Progenitor cell of endocrine pancreas (in vitro differentiated cells): ENCODE measurements around the gene RBM47. TPM values are rescaled to one million over a fixed set of nuclear protein-coding genes. Genes with fewer than 3 reads are reported as not detected.

ENCODE experiments used
- DNase-seq: peaks from one replicate; pipeline ENCODE4 v3.0.0; 2021; ENCODE audit warnings: low spot score; ENCODE audit not compliant: unreplicated experiment
- H3K27ac Mint-ChIP-seq: 2 replicates; pipeline ENCODE4 v1.8.0; 2021; ENCODE audit warnings: mild to moderate bottlenecking, moderate library complexity, mixed read lengths
- H3K27me3 Mint-ChIP-seq: 2 replicates; pipeline ENCODE4 v1.8.0; 2021; ENCODE audit warnings: mixed read lengths
- H3K36me3 Mint-ChIP-seq: 2 replicates; pipeline ENCODE4 v1.8.0; 2022; ENCODE audit warnings: mixed read lengths; ENCODE audit not compliant: insufficient read depth
- H3K4me1 Mint-ChIP-seq: 2 replicates; pipeline ENCODE4 v1.8.0; 2021; ENCODE audit warnings: low read depth, mixed read lengths
- H3K4me3 Mint-ChIP-seq: 2 replicates; pipeline ENCODE4 v1.8.0; 2021; ENCODE audit warnings: low read depth, mild to moderate bottlenecking, moderate library complexity, mixed read lengths
- H3K9me3 Mint-ChIP-seq: 2 replicates; pipeline ENCODE4 v1.8.0; 2021; ENCODE audit warnings: low read depth, mixed read lengths
- CTCF ChIP-seq: fragments of 200-600 bp; sonication (generic); IDR thresholded peaks from one replicate; pipeline ENCODE4 v1.5.0; 2021; ENCODE audit warnings: antibody characterized with exemption, mild to moderate bottlenecking; ENCODE audit not compliant: unreplicated experiment
- total RNA-seq: library from RNA; stranded (reverse); gene quantifications from 2 replicates; pipeline ENCODE4 v1.2.1, GENCODE V29; 2021

The RBM47 gene
- total RNA-seq, 1 donor from 2014 or later: 64.8 TPM

GRCh38 chr4:40587826-40588225 is 41.8 kb downstream of the RBM47 start:
- Mint-ChIP-seq H3K4me1 (peaks cover 23% of the 10 kb centered on the region), H3K36me3 (peaks cover 11% of the 10 kb centered on the region), H3K27me3 (no peaks in the 10 kb centered on the region), H3K9me3 (peaks cover under 1% of the 10 kb centered on the region), H3K27ac (no peak overlapping the region), H3K4me3 (no peak overlapping the region)
- DNase-seq: no peak
- TF ChIP-seq CTCF: no peak

GRCh38 chr4:40587351-40587750 is 42.3 kb downstream of the RBM47 start:
- Mint-ChIP-seq H3K36me3 (peaks cover 11% of the 10 kb centered on the region), H3K27me3 (no peaks in the 10 kb centered on the region), H3K9me3 (peaks cover 3% of the 10 kb centered on the region), H3K4me3 (no peak overlapping the region), H3K27ac (peak overlapping the region; percentile 3), H3K4me1 (peaks cover 27% of the 10 kb centered on the region)
- DNase-seq: no peak
- no peak for TF ChIP-seq CTCF

GRCh38 chr4:40586729-40587128 is 42.9 kb downstream of the RBM47 start:
- H3K27me3 Mint-ChIP-seq: no peaks in the 10 kb centered on the region

GRCh38 chr4:40586034-40586433 is 43.6 kb downstream of the RBM47 start:
- Mint-ChIP-seq H3K4me1 (peaks cover 32% of the 10 kb centered on the region), H3K27ac (peak overlapping the region; percentile 8)
- no peak for DNase-seq

More at GRCh38 chr4:40586729-40587128, 42.9 kb downstream of the RBM47 start:
- H3K36me3 Mint-ChIP-seq: peaks cover 9% of the 10 kb centered on the region
- H3K4me3 Mint-ChIP-seq: no peak overlapping the region
- no peak overlapping the region for H3K27ac Mint-ChIP-seq
- no peak for DNase-seq
- H3K4me1 Mint-ChIP-seq: peaks cover 30% of the 10 kb centered on the region
- TF ChIP-seq CTCF: no peak
- peaks cover 3% of the 10 kb centered on the region for H3K9me3 Mint-ChIP-seq

GRCh38 chr4:40585201-40585799 is 44.4 kb downstream of the RBM47 start:
- Mint-ChIP-seq H3K4me1 (peaks cover 37% of the 10 kb centered on the region), H3K4me3 (no peak overlapping the region), H3K27ac (peak overlapping the region; percentile 86), H3K9me3 (peaks cover 3% of the 10 kb centered on the region), H3K36me3 (peaks cover 1% of the 10 kb centered on the region), H3K27me3 (no peaks in the 10 kb centered on the region)
- no peak for DNase-seq
- TF ChIP-seq CTCF: no peak

More at GRCh38 chr4:40586034-40586433, 43.6 kb downstream of the RBM47 start:
- no peak for TF ChIP-seq CTCF
- Mint-ChIP-seq H3K9me3 (peaks cover 3% of the 10 kb centered on the region), H3K36me3 (peaks cover 6% of the 10 kb centered on the region), H3K4me3 (no peak overlapping the region), H3K27me3 (no peaks in the 10 kb centered on the region)
